GM12864 (cell line): ENCODE results near the gene PRR30.

Experiments
- DNase-seq: peaks from one replicate; pipeline ENCODE4 v3.0.0-alpha.2; 2011; ENCODE audit warnings: low read depth
- H3K4me3 ChIP-seq: 2 replicates; pipeline ENCODE4 v1.5.1; 2011; ENCODE audit warnings: mild to moderate bottlenecking, low read depth, low read length, control low read depth
- CTCF ChIP-seq: IDR thresholded peaks from 2 replicates; pipeline ENCODE4 v1.5.1; 2011; ENCODE audit warnings: low read depth, mild to moderate bottlenecking, moderate library complexity, low read length, control low read depth, inconsistent platforms; ENCODE audit errors: missing control alignments

PRR30 gene

DNA sequence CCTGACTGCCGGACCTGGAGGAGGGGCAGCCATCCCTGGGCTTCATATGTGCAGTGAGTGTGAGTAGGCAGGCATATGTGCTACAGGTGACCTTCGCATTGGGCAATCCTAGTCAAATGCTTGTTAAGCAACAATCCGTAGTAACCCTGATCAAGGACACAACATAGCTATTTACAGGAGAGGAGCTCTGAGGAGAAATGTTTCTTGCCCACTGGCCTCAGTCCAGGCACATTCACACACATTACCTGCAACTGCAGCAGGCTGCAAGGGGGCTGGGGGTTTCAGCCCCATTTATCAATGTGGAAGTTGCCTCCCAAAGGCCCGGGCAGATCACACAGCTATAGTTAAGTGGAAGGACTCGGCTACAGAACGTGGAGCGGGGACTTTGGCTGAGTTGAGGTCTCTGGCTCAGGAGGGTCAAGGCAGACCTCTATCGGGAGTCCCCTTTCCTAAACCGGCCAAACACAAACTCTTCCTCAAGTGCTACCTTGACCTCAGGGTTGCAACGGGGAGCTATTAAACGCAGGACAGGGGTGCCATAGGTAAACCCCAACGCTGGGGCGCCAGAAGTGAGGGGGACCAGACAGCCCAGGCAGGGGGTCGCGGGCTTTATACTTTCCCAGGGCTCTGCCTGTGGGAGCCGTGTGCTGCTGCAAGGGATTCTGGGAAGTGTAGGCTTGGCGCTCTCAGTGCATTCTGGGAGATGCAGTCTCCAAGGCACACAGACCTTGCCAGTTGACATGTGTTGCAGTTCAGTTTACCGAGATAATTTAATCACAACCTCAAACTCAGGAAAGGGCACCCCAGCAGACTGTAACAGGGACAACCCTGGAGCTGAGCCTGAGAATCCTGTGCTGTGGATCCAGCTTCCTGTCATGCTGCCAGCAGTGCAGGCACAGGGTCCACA is 43.2 kb downstream of the PRR30 start:
- peak overlapping the region; percentile 18 for H3K4me3 ChIP-seq
- no peak for DNase-seq
- TF ChIP-seq CTCF: no peak

- no peak for DNase-seq
- no peak overlapping the region for H3K4me3 ChIP-seq
- no peak for TF ChIP-seq CTCF
These were observed 43.8 kb downstream of the PRR30 start for GRCh38 chr2:27095427-27095744.

- TF ChIP-seq CTCF: no peak
- no peak for DNase-seq
These were observed 44.7 kb downstream of the PRR30 start for GRCh38 chr2:27094353-27094984.

GRCh38 chr2:27093430-27094352 is 45.5 kb downstream of the PRR30 start:
- DNase-seq: no peak
- H3K4me3 ChIP-seq: no peak overlapping the region
- TF ChIP-seq CTCF: no peak

More at GRCh38 chr2:27094353-27094984, 44.7 kb downstream of the PRR30 start:
- no peak overlapping the region for H3K4me3 ChIP-seq

GRCh38 chr2:27092696-27093429 is 46.3 kb downstream of the PRR30 start:
- TF ChIP-seq CTCF: no peak
- H3K4me3 ChIP-seq: no peak overlapping the region
- no peak for DNase-seq
